Measurements from ENCODE around the gene TRAPPC3.
A peak's percentile ranks its signal among the peaks of the same experiment; 100 is the strongest.

TRAPPC3 gene

GRCh38 chr1:36125129-36125991, 23.9 kb downstream of the TRAPPC3 start, which contains the start of gene COL8A2:
COL8A2 (minus strand) TSS chr1:36125222; CDS start chr1:36100242, 24,980 bp downstream.
- no peak for DNase-seq (ENCODE audit: low spot score)

- DNase-seq (ENCODE audit: low spot score) = no peak
Measured at GRCh38 chr1:36124404-36125128, 24.7 kb downstream of the TRAPPC3 start.

- no peak for DNase-seq (ENCODE audit: low spot score)
Measured at GRCh38 chr1:36123356-36123755, 25.9 kb downstream of the TRAPPC3 start.

GRCh38 chr1:36122062-36123030, 26.9 kb downstream of the TRAPPC3 start:
- DNase-seq (ENCODE audit: low spot score) = no peak

- no peak for DNase-seq (ENCODE audit: low spot score)
Measured at GRCh38 chr1:36119456-36119855, 29.8 kb downstream of the TRAPPC3 start.

- peak; percentile 46 for DNase-seq (ENCODE audit: low spot score)
Measured at GRCh38 chr1:36118447-36119204, 30.7 kb downstream of the TRAPPC3 start.

GRCh38 chr1:36116901-36117300, 32.4 kb downstream of the TRAPPC3 start:
- peak; percentile 41 for DNase-seq (ENCODE audit: low spot score)

- no peak for DNase-seq (ENCODE audit: low spot score)
Measured at GRCh38 chr1:36115931-36116330, 33.4 kb downstream of the TRAPPC3 start.

- DNase-seq (ENCODE audit: low spot score) = no peak
Measured at GRCh38 chr1:36115200-36115669, 34.1 kb downstream of the TRAPPC3 start.

- no peak for DNase-seq (ENCODE audit: low spot score)
Measured at GRCh38 chr1:36114371-36114770, 34.9 kb downstream of the TRAPPC3 start.

GRCh38 chr1:36112823-36113222, 36.5 kb downstream of the TRAPPC3 start:
- DNase-seq (ENCODE audit: low spot score) = no peak

GRCh38 chr1:36111151-36111550, 38.1 kb downstream of the TRAPPC3 start:
- DNase-seq (ENCODE audit: low spot score) = no peak

- no peak for DNase-seq (ENCODE audit: low spot score)
Measured at GRCh38 chr1:36109041-36109679, 40.1 kb downstream of the TRAPPC3 start.

GRCh38 chr1:36108314-36108713, 41.0 kb downstream of the TRAPPC3 start:
- no peak for DNase-seq (ENCODE audit: low spot score)

GRCh38 chr1:36107394-36107793, 41.9 kb downstream of the TRAPPC3 start:
- DNase-seq (ENCODE audit: low spot score) = peak; percentile 29

GRCh38 chr1:36106269-36106668, 43.0 kb downstream of the TRAPPC3 start:
- DNase-seq (ENCODE audit: low spot score) = no peak

- DNase-seq (ENCODE audit: low spot score) = no peak
Measured at GRCh38 chr1:36101546-36101945, 47.7 kb downstream of the TRAPPC3 start.

- DNase-seq (ENCODE audit: low spot score) = peak; percentile 43
Measured at GRCh38 chr1:36100376-36100775, 48.9 kb downstream of the TRAPPC3 start.

- peak; percentile 87 for DNase-seq (ENCODE audit: low spot score)
Measured at GRCh38 chr1:36099681-36100341, 49.5 kb downstream of the TRAPPC3 start.

Data from ecto neural progenitor cell (in vitro differentiated cells).